HG03571 (cell line): ENCODE results near the gene TOX2.
"Not testable (repeated sequence)": the region's sequence is repeated elsewhere in the genome, so short reads cannot be mapped to it uniquely, and the experiment has no call there.

ENCODE experiments used
- ATAC-seq: cut with Tn5 transposase; IDR thresholded peaks from one replicate; pipeline ENCODE4 v1.9.1; 2021; ENCODE audit not compliant: unreplicated experiment

The TOX2 gene

DNA sequence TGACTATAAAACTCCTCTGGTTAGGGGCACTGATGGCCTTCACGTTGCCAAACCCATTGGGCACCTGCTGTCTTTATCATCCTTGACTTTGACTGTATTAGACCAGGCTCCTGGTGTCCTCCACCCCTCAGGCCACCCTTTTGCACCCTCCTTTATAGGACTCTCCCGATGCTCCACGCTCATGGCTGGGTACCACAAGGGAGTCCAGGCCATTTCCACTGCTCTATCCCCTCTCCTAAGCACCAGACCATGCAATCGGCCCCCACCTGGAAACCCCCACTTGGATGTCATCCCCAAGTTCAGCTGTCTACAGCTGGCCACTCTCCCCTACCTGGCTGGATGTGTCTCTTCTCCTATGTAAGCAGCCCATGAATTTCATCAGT is 115.2 kb downstream of the TOX2 start:
- no peak for ATAC-seq

DNA sequence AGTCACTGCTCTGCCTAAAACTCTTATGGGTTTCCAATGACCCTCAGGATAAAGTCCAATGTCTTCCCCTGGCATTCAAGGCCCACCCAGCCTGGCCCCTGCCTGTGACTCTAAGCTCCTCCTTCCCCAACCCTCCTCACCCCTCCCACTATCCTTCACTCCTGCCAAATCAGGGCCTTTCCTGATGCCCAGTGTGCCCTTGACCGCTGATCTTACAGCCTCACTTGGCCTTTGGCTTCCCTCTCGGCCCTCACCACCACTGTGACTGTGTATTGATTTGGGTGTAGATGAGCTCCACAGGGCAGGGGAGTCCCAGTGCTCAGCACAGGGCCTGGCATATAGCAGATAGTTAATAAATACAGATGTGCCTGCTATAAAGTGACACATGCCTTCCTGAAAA is 115.7 kb downstream of the TOX2 start:
- ATAC-seq: no peak

DNA sequence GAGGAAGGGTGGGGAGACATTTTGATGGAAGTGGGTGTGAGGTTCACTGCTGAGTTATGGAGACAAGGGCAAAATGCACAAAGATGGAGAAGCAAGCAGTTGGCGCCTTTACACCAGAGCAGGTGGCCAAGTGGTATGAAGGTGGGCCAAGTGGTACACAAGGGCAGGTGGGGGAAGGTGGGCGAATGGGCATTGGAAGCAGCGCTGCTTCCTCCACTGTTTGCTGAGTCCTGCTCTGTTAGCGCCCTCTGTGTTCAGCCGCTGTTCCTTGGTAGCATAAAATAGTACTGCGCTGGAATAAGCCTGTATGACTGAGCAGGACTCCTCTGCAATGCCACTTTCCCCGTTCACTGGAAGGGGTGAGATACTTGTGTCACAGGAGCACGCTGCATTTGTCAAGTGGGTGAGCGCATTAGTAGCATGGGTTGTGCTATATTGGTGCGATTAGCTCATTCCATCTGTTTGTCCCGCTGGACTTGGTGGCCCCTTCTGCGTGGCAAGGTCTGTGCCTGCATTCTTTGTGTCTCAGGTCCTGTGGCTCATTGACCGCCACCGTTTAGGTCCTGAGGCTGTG is 116.4 kb downstream of the TOX2 start:
- ATAC-seq: no peak

DNA sequence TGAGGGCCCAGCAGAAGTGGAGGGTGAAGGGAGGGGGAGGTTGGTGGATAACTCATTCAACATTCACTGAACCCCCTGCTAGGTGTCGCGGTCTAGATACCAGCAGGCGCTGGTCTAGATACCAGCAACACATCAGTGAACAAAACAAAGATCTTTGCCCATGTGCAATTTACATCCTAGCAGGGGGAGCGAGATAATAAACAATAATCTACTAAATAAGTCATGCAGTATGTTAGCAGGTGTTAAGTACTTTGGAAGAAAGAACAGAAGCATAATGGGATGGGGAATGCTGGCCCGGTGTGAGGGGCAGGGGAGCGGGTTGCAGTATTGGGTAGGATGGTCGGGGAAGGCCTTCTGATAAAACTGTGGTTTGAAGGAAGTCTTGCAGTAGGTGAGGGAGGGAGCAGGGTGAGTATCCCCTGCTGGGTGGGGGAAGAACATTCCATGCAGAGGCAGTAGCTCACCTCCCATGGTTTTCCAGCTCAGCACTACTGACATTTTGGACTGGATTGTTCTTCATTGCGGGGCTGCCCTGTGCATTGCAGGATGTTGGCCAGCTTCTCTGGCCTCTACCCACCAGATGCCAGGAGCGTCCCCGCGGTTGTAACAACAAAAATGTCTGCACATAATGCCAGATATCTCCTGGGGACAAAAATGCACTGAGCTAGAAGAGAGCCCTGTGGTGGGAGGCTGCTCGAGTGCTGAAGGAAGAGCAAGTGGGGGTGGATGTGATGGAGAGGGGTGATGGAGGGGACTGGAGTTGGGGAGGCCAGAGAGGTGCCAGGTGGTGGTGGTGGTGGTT is 117.3 kb downstream of the TOX2 start:
- ATAC-seq: no peak

DNA sequence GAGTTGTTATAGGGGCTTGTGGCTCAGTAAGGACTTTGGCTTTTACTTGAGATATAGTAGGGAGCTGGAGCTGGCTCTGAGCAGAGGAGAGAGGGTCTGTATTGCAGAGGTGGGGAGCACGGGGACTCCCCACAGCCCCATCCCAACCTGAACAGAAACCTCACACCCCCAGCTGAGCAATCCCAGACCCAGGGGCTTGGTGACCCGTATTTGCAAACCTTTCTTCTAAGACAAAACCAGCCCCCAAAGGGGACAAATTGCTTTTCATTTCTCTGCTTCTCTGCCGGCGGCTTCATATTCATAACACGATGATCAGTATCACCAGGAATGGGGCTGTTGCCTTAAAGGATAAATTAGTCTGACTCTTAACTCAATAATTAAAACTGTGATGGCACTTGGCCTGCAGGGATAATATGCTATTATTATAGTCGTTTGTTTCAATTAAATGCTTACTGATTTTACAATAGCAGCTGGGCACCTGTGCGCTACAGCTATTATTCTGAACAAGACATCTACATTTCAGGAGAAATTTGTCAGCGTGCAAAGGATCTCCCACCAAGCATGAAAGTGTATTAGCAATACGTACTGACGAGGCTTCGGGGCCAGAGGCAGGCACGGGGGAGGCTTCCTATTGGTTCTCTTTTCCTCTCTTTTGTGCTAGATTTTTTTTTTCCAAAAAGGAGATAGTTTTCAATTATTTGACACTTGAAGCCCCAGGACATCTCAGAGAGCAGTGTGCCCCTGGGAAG is 118.1 kb downstream of the TOX2 start:
- ATAC-seq: no peak

DNA sequence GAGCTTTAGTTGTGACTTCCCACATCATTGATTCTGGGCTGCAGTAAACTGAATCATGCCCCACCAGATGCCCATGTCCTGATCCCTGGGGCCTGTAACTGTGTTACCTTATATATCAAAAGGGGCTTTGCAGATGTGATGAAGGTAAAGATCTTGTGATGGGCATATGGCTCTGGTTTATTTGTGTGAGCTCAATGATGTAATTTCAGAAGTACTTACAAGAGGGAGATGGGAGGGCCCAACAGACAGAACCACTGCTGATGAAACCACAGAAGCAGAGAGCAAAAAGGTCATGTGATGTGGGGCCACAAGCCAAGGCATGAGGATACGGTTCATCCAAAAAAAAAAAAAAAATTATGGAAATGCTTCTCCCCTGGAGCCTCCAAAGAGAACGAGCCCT is 118.7 kb downstream of the TOX2 start:
- ATAC-seq: no peak

DNA sequence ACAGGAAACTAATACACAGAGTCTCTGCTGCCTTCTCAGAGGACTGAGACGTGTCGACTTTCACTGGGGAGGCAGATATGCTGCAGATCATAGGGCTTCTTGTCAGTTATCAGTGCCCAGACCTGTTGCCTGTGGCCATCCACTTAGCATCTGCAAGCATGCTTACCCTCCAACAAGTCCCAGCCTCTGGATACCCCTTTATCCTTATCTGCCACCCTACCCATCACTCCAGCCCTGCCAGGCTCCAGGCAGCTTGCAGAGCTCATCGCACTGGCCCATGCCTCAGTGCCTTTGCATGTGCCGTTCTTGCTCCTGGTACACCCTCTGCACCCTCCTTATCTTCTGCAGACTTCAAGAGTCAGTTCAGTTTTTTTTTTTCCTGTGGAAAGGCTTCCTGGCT is 119.2 kb downstream of the TOX2 start:
- ATAC-seq: no peak

DNA sequence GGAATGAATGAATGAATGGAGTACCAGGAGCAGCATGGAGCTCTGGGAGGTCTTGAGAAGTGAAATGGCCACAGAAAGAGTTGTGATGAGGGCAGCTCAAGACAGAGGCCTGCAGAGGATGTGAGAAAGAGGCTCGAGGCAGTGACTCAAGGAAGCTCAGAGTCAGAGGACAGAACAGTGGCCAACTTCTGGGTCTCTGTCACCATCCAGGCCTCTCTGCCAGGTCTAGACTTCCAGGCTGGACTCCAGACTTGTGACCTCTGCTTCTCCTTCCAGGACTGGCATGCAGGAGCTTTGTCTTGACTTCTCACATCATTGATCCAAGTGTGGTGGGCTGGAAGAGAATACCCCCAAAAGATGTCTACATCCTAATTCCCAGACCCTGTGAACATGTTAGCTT is 119.8 kb downstream of the TOX2 start:
- ATAC-seq: no peak

DNA sequence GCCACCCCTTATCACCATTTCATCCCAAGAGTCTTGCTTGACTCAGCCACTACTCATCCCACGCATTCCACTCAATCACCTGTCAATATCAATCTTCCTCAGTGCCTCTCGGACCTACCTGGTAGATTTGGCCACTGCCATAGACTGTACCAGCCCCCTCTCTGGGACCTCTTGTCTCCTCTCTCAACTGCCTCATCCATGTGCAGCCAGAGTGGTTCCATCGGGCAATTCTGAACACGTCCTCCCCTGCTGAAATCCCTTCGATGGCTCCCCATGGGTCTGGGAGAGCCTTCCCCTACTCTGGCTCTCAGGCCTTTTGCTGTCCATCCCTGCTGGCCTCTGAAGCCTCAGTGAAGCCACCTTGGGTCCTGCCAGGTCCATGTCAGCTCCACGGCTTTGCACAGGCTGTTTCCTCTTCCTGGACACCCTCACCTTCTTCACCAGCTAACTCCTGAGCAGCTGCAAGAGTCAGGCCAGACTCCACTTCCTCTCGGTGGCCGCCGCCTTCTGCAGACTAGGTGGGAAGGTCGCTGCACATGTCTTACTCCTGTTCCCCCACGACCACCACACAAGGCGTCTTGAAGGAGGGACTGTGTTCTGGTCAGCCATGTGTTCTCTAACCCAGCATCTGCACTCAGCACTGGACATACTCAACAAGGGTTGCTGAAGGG is 120.4 kb downstream of the TOX2 start:
- no peak for ATAC-seq

DNA sequence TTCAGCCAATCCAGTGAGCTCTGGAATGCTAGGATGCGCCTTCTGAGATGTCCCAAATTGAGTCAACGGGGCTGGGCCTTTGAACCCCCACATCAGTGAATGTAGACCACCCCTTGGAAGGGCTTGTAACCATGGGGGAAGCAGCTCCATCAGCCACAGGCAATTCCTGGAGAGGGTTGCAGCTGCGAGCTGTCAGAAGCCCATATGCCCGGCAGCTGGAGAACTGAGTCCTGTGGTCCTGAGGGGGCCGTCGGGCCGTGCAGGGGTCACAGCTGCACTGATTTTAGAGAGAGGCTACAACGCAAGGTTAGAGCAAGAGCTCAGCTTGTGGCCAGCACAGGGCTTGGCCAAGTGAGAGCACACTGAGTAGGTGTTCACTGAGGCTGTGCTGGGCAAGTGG is 121.3 kb downstream of the TOX2 start:
- ATAC-seq: no peak

DNA sequence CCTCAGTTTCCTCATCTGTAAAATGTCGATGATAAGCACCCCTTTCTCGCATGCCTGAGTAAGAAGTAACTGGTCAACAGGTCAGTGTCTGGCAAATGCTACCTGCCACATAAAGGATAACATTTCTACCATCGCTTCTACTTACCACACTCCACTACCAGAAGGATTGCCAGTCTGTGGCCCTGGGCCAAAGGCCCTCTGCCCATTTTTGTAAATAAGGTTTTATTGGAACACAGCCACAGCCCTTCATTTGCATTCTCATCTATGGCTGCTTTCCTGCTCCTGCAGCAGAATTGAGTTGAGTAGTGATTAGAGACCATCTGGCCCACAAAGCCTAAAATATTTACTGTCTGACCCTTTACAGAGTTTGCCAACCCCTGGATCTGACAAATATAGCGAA is 121.8 kb downstream of the TOX2 start:
- ATAC-seq: no peak

DNA sequence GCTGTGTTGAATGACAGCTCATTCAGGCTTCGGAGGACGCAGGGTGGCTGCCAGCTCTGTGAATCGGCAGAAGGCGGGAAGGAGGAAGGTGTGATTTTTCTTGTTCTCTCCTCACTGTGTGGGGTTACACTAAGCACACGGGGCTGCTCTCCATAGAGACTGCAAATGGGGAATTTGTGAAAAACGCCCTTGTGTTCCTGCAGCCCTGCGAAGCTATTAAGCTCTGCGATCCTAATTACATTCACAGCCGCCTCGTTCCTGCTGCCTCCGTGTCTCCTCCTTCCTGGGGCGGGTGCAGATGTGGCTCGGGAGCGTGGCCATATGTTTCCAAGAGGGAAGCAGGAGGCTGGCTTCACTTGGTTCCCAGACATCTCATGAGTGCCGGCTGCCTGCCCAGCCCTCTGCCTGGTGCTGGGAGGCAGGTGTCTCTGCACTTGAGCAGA is 124.0 kb downstream of the TOX2 start:
- ATAC-seq: no peak

DNA sequence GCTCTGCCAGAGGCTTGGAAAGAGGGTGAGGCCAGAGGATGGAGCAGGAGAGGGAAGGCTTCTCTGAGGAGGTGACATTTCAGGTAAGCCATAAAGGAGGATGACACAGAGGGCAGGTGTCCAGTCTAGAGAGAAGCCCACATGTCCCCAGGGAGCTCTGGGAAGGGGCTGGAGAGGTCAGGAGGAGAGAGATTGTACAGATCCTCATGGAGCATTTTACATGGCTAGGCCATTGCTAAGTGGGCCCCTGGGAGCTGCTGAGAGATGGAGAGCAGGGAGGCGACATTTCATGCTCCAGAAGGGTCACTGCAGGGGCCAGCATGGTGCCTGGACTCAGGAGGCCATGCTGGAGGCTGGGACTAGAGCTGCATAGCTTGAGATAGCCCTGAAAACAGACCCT is 124.5 kb downstream of the TOX2 start:
- ATAC-seq: no peak

DNA sequence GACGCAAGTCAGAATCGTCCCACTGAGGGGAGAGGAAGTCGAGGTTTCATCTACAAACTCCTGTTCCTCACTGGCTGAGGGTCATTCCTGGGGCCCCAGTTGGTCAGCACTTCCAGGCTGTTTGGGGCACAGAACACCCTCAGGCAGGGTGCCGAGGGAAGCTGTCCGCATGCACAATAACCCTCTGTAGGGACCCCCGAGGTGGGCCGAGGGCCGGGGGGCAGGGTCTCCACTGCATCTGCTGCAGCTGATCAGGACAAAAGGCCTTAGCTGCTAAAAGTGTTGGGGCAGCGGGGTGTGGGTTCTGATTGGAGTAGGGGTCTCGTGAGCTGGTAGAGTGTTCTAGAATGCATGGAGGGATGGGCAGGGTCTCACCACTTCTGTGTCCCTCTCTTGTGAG is 125.1 kb downstream of the TOX2 start:
- no peak for ATAC-seq

DNA sequence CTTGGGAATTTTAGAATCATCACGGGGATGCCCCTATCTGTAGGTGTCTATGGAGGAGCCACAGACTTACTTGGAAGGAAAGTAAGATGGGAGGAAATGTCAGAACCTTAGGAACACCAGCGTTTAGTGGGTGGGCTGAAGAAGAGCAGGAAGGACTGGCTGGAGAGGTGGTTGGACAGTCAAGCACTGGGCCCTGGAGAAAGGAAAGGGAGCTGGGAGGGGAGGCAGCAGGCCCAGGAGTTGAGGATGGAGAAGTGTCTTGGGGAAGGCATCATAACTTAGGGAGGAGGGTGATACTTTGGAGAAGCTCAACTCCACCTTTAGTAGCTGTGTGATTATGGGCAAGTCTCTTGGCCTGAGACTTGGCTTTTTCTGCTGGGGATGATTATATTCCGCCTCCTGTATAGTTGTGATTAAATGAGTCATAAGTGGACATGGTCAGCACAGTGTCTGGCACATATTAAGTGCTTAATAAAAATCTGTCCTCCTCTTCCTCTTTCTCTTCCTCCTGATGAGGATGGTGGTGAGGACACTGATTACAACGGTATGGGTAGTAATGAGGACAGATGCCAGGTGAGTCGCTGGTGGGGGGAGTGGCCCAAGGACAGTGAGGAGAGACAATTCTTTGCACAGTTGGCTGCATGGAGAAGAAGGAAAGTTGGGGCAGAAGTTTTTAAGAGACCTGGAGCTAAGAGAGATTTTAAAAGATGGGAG is 125.7 kb downstream of the TOX2 start:
- ATAC-seq: no peak

DNA sequence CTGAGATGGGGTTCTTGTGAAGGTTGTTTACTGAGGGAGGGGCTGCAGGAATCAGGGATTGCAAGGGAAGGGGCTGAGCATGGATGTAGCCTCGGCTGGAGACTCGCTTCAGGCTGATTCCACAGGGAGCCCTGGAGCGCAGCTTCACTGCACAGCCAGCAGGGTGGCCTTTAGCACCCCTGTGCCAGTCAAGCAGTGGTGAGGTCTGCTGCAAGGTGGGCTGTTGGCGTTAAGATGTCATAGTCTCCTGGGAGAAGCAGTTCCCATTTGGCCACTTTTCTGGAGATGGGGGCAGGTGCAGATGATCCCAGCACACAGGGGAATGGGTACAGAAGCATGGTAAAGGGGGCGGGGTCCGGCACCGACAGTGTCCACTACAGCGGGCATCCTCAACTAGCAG is 126.3 kb downstream of the TOX2 start:
- ATAC-seq: no peak

DNA sequence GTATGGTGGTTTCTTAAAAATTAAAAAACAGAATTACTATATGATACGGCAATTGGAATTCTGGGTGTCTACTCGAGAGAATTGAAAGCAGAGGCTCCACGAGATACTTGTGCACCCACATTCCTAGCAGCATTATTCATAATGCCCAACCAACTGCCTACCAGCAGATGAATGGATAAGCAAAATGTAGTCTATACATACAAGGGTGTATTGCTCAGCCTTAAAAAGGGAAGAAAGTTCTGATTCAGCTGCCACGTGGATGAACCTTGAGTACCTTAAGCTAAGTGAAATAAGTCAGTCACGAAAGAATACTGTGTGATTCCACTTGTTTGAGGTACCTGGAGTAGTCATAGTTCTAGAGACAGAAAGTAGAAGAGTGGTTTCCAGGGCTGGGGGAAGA is 130.1 kb downstream of the TOX2 start:
- not testable (repeated sequence) for ATAC-seq

DNA sequence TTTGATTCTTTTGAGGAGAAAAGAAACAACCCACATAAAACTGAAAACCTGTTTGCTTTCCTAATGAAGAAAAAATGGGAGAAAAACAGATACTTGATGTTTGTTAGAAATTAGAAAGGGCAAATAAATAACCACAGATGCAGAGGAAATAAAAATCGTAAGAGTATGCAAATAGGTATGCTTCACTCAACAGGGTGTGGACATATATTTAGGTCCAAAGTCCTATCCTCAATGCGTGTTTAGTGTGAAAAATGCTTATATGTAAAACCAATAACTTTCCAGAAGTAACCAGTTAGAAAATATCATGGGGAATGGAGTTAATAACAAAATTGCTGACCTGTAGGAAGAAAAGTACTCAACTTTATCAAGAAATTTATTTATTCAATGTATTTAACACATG is 135.7 kb downstream of the TOX2 start:
- no peak for ATAC-seq

DNA sequence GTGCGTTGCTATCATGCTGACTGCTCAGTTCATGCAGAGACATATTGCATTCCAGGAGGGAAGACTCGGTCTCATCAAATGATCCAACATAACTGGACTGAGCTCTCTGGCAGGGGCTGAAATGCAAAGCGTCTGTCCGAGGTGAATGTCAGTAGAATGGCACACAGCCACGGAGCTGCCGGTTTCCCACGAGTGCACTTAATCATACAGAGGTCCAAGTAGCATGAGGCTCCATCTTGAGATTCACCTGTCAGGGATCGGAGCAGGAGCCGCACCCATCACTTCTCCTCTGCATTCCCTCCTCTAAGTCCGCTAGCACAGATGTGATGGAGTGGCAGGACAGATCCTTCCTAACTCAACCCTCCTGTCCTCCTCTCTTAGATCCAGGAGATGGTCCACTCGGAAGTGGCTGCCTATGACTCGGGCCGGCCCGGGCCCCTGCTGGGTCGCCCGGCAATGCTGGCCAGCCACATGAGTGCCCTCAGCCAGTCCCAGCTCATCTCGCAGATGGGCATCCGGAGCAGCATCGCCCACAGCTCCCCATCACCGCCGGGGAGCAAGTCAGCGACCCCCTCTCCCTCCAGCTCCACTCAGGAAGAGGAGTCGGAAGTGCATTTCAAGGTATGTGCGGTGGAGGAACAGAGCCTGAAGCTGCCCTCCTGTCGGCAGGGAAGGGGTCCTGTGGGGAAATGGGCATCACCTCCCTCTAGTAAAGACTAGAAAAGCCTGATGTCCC is 136.4 kb downstream of the TOX2 start:
- ATAC-seq: no peak

DNA sequence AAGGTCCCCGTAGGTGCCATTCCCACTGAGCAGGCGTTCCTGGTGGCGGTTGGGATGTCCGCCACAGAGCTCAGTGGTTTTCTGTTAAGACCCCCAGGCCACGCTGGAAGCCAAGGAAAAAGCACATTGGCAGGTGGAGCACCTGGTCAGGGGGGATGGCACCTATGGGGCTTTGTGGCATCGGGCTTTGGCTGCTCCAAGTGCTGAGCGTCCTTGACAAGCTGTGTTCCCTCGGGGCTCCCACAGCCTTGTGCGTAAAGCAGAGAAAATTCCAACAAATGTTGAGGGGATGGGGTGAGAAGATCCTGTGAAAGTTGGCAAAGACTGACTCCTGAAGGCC is 137.0 kb downstream of the TOX2 start:
- no peak for ATAC-seq

DNA sequence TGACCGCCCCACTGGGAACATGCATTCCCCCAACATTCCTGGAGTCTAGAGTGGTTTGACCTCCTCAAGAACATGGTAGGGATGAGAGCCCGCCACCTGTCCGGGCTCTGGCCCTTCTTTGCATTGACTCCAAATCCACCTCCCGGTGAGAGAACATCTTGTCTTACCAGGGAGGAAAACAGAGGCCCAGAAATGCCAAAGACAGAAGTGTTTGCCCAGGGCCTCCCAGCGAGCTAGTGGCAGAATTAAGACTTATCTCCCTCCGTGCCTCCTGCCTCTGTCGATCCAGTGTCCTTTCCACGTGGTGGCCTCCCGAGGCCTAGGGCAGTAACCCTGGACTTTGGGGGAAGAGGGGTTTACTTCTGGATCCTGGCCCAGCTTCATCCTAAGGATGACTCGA is 137.5 kb downstream of the TOX2 start:
- no peak for ATAC-seq
